Ovary (tissue), 3 donors: ENCODE data around the gene OSBPL5.

Experiments used
- CTCF ChIP-seq, 3 donors: fragments of 450-650 bp in 2 of 3; fragments of 200-600 bp in 1 of 3; IDR thresholded peaks; one replicate each; pipeline versions ENCODE4 v1.5.1 to v1.8.0; 2016 to 2022; ENCODE audit warnings: antibody characterized with exemption in 3 of 3, mild to moderate bottlenecking in 1 of 3
- EP300 ChIP-seq: sonication (generic); formaldehyde crosslinking; IDR thresholded peaks from one replicate; pipeline ENCODE4 v1.6.1; 2017; ENCODE audit warnings: antibody characterized with exemption
- POLR2A ChIP-seq: fragments of 450-650 bp; IDR thresholded peaks from one replicate; pipeline ENCODE4 v1.6.1; 2017; ENCODE audit warnings: antibody characterized with exemption, mild to moderate bottlenecking, moderate library complexity
- donor health status: DM: no; HTN: no; CAD: no.

- TF ChIP-seq POLR2A (no peak), CTCF (IDR thresholded peaks at IDR 0.05) (no peak), EP300 (no peak)
Observed at GRCh38 chr11:3077846-3078440, 87.2 kb downstream of the OSBPL5 start.
